ENCODE measurements around the gene RAC2. TPM values are rescaled to one million over a fixed set of nuclear protein-coding genes. Genes with fewer than 3 reads are reported as not detected.

The RAC2 gene
- total RNA-seq, 1 donor from 2014 or later = not detected

DNA sequence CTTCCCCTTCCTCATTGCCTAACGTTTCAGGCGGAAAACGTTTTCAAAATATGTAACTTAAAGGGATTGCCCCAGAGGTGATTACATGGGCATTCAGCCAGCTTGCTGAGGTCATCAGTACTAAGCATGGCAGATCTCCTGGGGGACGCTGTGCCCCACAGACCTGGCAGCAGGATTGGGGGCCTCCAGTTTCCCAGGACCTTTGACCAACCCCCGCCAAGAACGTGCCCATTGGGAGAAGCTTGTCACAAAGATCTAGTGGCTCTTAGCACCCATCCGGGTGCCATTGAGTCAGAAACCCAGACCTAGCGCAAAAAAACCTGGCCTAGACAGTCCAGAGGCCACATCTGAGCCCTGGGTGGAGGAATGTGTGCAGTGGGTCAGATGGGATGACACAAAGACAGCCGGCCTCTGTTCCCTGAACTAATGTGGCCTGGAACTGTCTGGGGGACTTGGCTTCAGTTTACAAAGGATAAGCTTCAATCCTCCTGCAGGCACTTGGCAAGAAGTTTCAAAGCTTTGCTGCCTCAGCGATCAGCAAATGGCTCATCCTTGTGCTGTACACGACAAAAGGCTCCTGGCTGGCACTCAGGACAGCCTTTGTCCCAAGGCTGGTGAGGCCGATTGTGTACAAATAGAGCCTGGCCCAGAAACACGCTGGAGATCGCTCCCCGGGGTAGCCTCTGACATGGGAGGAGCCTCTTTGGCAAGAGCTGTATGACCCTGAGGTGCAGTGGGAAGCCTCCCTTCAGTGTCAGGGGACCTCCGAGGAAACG is 65.5 kb downstream of the RAC2 start:
- DNase-seq (ENCODE audit: low read depth) = peak; percentile 64

- DNase-seq (ENCODE audit: low read depth) = no peak
Observed at GRCh38 chr22:37177755-37178154, 66.3 kb downstream of the RAC2 start.

GRCh38 chr22:37177221-37177620 is 66.8 kb downstream of the RAC2 start:
- no peak for DNase-seq (ENCODE audit: low read depth)

DNA sequence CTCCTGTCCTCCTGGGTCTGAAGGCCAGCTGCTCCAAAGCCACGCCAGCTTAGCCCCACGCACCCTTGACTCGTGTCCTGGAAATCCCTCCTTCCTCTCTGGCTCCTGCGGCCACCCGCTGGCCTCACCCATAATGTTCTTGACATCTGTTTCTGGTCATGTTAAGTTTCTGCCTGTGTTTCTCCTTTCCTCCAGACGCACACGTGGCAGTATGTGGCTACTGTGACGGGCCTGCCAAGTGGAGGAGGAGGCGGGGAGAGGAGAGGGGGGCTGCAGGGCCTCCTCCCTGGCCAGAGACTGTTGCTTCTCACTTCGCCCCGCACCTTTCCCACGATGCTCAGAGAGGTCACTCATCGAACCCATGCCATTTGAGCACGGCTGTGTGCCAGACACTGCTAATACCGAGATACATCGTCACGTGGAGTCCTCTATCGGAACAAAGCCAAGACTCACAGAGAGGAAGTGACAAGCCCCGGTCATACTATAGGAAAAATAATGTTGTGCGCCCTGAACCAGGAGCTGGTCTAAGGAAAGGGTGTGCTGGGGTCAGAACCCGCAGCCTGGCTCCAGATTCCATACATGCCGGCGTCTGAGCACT is 67.5 kb downstream of the RAC2 start:
- DNase-seq (ENCODE audit: low read depth) = peak; percentile 79

GRCh38 chr22:37175414-37176281 is 68.4 kb downstream of the RAC2 start:
- DNase-seq (ENCODE audit: low read depth) = no peak

Other genes starting within 250 kb of the RAC2 start
- 31.9 and 32.2 TPM in 2 replicates for gene TST, start 224.8 kb downstream of the RAC2 start, total RNA-seq
- 71.5 and 109 TPM in 2 replicates for gene MPST, start 224.5 kb downstream of the RAC2 start, total RNA-seq
- 10.7 and 11.0 TPM in 2 replicates for gene KCTD17, start 192.5 kb downstream of the RAC2 start, total RNA-seq
- gene TMPRSS6, start 134.6 kb downstream of the RAC2 start, total RNA-seq = not detected in 2 replicates
- gene IL2RB, start 94.4 kb downstream of the RAC2 start, total RNA-seq = not detected in 2 replicates
- gene C1QTNF6, start 56.0 kb downstream of the RAC2 start, total RNA-seq = 3.7 and 3.8 TPM in 2 replicates
- not detected in 2 replicates for gene SSTR3, start 31.8 kb downstream of the RAC2 start, total RNA-seq
- gene CYTH4, start 38.2 kb upstream of the RAC2 start, total RNA-seq = not detected in 2 replicates
- gene ELFN2, start 183.2 kb upstream of the RAC2 start, total RNA-seq = 0.05 and 0.21 TPM in 2 replicates
- gene MFNG, start 242.1 kb upstream of the RAC2 start, total RNA-seq = 0.51 and 0.68 TPM in 2 replicates

Data from myocyte (in vitro differentiated cells).